ENCODE results near the gene EVA1C.
"Not testable (repeated sequence)": the region's sequence is repeated elsewhere in the genome, so short reads cannot be mapped to it uniquely, and the experiment has no call there.

The EVA1C gene

GRCh38 chr21:32426592-32427051 is 14.1 kb downstream of the EVA1C start:
- H3K4me3 ChIP-seq (ENCODE audit: low read length), result peak overlapping the region; percentile 8
- H3K4me1 ChIP-seq (ENCODE audit: control insufficient read depth, insufficient read depth, low read length), result peaks cover 50% of the 10 kb centered on the region
- peak overlapping the region; percentile 56 for H3K4me2 ChIP-seq (ENCODE audit: low read length)
- no peaks in the 10 kb centered on the region for H3K27me3 ChIP-seq (ENCODE audit: control insufficient read depth, insufficient read depth, low read length)
- no peaks in the 10 kb centered on the region for H3K9me3 ChIP-seq (replicated peaks; ENCODE audit: low read length)
- peaks cover 3% of the 10 kb centered on the region for H3K36me3 ChIP-seq (ENCODE audit: insufficient read depth, low read length)
- peak overlapping the region; percentile 69 for H3K9ac ChIP-seq (ENCODE audit: low read depth, low read length)

GRCh38 chr21:32427958-32428623 is 15.6 kb downstream of the EVA1C start:
- Histone ChIP-seq H3K9ac (ENCODE audit: low read depth, low read length) (peak overlapping the region; percentile 21), H3K4me1 (ENCODE audit: control insufficient read depth, insufficient read depth, low read length) (peaks cover 48% of the 10 kb centered on the region), H3K4me2 (ENCODE audit: low read length) (no peak overlapping the region), H3K36me3 (ENCODE audit: insufficient read depth, low read length) (peaks cover 3% of the 10 kb centered on the region), H3K4me3 (ENCODE audit: low read length) (no peak overlapping the region), H3K9me3 (replicated peaks; ENCODE audit: low read length) (no peaks in the 10 kb centered on the region), H3K27me3 (ENCODE audit: control insufficient read depth, insufficient read depth, low read length) (no peaks in the 10 kb centered on the region)

- H3K27me3 ChIP-seq (ENCODE audit: control insufficient read depth, insufficient read depth, low read length); H3K36me3 ChIP-seq (ENCODE audit: insufficient read depth, low read length); H3K4me3 ChIP-seq (ENCODE audit: low read length); H3K4me2 ChIP-seq (ENCODE audit: low read length); H3K4me1 ChIP-seq (ENCODE audit: control insufficient read depth, insufficient read depth, low read length); H3K9ac ChIP-seq (ENCODE audit: low read depth, low read length); H3K9me3 ChIP-seq (replicated peaks; ENCODE audit: low read length): not testable (repeated sequence)
These were observed 20.6 kb downstream of the EVA1C start for GRCh38 chr21:32432982-32433660.

GRCh38 chr21:32437729-32438128 is 25.2 kb downstream of the EVA1C start:
- Histone ChIP-seq H3K27me3 (ENCODE audit: control insufficient read depth, insufficient read depth, low read length) (no peaks in the 10 kb centered on the region), H3K36me3 (ENCODE audit: insufficient read depth, low read length) (no peaks in the 10 kb centered on the region), H3K4me3 (ENCODE audit: low read length) (no peak overlapping the region), H3K9me3 (replicated peaks; ENCODE audit: low read length) (no peaks in the 10 kb centered on the region), H3K9ac (ENCODE audit: low read depth, low read length) (no peak overlapping the region), H3K4me2 (ENCODE audit: low read length) (no peak overlapping the region), H3K4me1 (ENCODE audit: control insufficient read depth, insufficient read depth, low read length) (no peaks in the 10 kb centered on the region)

- H3K9me3 ChIP-seq (replicated peaks; ENCODE audit: low read length), result no peaks in the 10 kb centered on the region
- H3K4me1 ChIP-seq (ENCODE audit: control insufficient read depth, insufficient read depth, low read length), result no peaks in the 10 kb centered on the region
- H3K27me3 ChIP-seq (ENCODE audit: control insufficient read depth, insufficient read depth, low read length), result no peaks in the 10 kb centered on the region
- no peak overlapping the region for H3K4me3 ChIP-seq (ENCODE audit: low read length)
- H3K36me3 ChIP-seq (ENCODE audit: insufficient read depth, low read length), result no peaks in the 10 kb centered on the region
- no peak overlapping the region for H3K4me2 ChIP-seq (ENCODE audit: low read length)
- H3K9ac ChIP-seq (ENCODE audit: low read depth, low read length), result no peak overlapping the region
These were observed 30.2 kb downstream of the EVA1C start for GRCh38 chr21:32442566-32443318.

GRCh38 chr21:32445101-32445500 is 32.6 kb downstream of the EVA1C start:
- no peak overlapping the region for H3K4me2 ChIP-seq (ENCODE audit: low read length)
- H3K9me3 ChIP-seq (replicated peaks; ENCODE audit: low read length), result no peaks in the 10 kb centered on the region
- H3K4me1 ChIP-seq (ENCODE audit: control insufficient read depth, insufficient read depth, low read length), result peaks cover 5% of the 10 kb centered on the region
- no peaks in the 10 kb centered on the region for H3K36me3 ChIP-seq (ENCODE audit: insufficient read depth, low read length)
- no peak overlapping the region for H3K4me3 ChIP-seq (ENCODE audit: low read length)
- no peaks in the 10 kb centered on the region for H3K27me3 ChIP-seq (ENCODE audit: control insufficient read depth, insufficient read depth, low read length)
- H3K9ac ChIP-seq (ENCODE audit: low read depth, low read length), result no peak overlapping the region

GRCh38 chr21:32446440-32446839 is 33.9 kb downstream of the EVA1C start:
- H3K4me2 ChIP-seq (ENCODE audit: low read length); H3K9me3 ChIP-seq (replicated peaks; ENCODE audit: low read length); H3K27me3 ChIP-seq (ENCODE audit: control insufficient read depth, insufficient read depth, low read length); H3K4me3 ChIP-seq (ENCODE audit: low read length); H3K9ac ChIP-seq (ENCODE audit: low read depth, low read length); H3K36me3 ChIP-seq (ENCODE audit: insufficient read depth, low read length): not testable (repeated sequence)
- peaks cover 19% of the 10 kb centered on the region for H3K4me1 ChIP-seq (ENCODE audit: control insufficient read depth, insufficient read depth, low read length)

- no peaks in the 10 kb centered on the region for H3K9me3 ChIP-seq (replicated peaks; ENCODE audit: low read length)
- H3K27me3 ChIP-seq (ENCODE audit: control insufficient read depth, insufficient read depth, low read length), result no peaks in the 10 kb centered on the region
- no peak overlapping the region for H3K4me2 ChIP-seq (ENCODE audit: low read length)
- H3K4me1 ChIP-seq (ENCODE audit: control insufficient read depth, insufficient read depth, low read length), result peaks cover 21% of the 10 kb centered on the region
- H3K9ac ChIP-seq (ENCODE audit: low read depth, low read length), result no peak overlapping the region
- H3K36me3 ChIP-seq (ENCODE audit: insufficient read depth, low read length), result peaks cover 3% of the 10 kb centered on the region
- H3K4me3 ChIP-seq (ENCODE audit: low read length), result no peak overlapping the region
These were observed 34.7 kb downstream of the EVA1C start for GRCh38 chr21:32447224-32447623.

- H3K4me3 ChIP-seq (ENCODE audit: low read length), result no peak overlapping the region
- H3K27me3 ChIP-seq (ENCODE audit: control insufficient read depth, insufficient read depth, low read length), result no peaks in the 10 kb centered on the region
- H3K9me3 ChIP-seq (replicated peaks; ENCODE audit: low read length), result no peaks in the 10 kb centered on the region
- no peak overlapping the region for H3K4me2 ChIP-seq (ENCODE audit: low read length)
- H3K36me3 ChIP-seq (ENCODE audit: insufficient read depth, low read length), result peaks cover 3% of the 10 kb centered on the region
- H3K9ac ChIP-seq (ENCODE audit: low read depth, low read length), result no peak overlapping the region
- H3K4me1 ChIP-seq (ENCODE audit: control insufficient read depth, insufficient read depth, low read length), result peaks cover 21% of the 10 kb centered on the region
These were observed 36.5 kb downstream of the EVA1C start for GRCh38 chr21:32448803-32449594.

- H3K4me2 ChIP-seq (ENCODE audit: low read length); H3K27me3 ChIP-seq (ENCODE audit: control insufficient read depth, insufficient read depth, low read length); H3K36me3 ChIP-seq (ENCODE audit: insufficient read depth, low read length); H3K9me3 ChIP-seq (replicated peaks; ENCODE audit: low read length); H3K9ac ChIP-seq (ENCODE audit: low read depth, low read length); H3K4me3 ChIP-seq (ENCODE audit: low read length): not testable (repeated sequence)
- H3K4me1 ChIP-seq (ENCODE audit: control insufficient read depth, insufficient read depth, low read length), result peaks cover 23% of the 10 kb centered on the region
These were observed 38.6 kb downstream of the EVA1C start for GRCh38 chr21:32450881-32451701.

Data from skeletal muscle satellite cell (primary cell).